Keratinocyte (primary cell): ENCODE measurements around the gene RDX.

ENCODE experiments used
- CTCF ChIP-seq, 3 experiments: IDR thresholded peaks in 1 of 3; conservative IDR thresholded peaks in 1 of 3; optimal IDR thresholded peaks in 1 of 3; 2 replicates in 2 of 3; 3 replicates in 1 of 3; pipeline versions ENCODE3 to v1.5.1; 2011; ENCODE audit warnings: low read length in 3 of 3, mild to moderate bottlenecking in 3 of 3, moderate library complexity in 2 of 3, control low read depth in 1 of 3, inconsistent platforms in 1 of 3; ENCODE audit not compliant: insufficient read depth in 2 of 3; ENCODE audit errors: extremely low read depth in 1 of 3
- EZH2 ChIP-seq: IDR thresholded peaks from one replicate; pipeline ENCODE4 v1.6.1; 2012; ENCODE audit warnings: inconsistent platforms, mild to moderate bottlenecking, low read length, moderate library complexity

GRCh38 chr11:110299006-110299785, 2.8 kb upstream of the RDX start:
- TF ChIP-seq EZH2, result no peak
- no peak for TF ChIP-seq CTCF (optimal IDR thresholded peaks at IDR 0.05 in 1 of 3, IDR thresholded peaks at IDR 0.05 in 1 of 3, conservative IDR thresholded peaks at IDR 0.05 in 1 of 3; ENCODE audit: extremely low read depth in 1 of 3, insufficient read depth in 2 of 3, low read length in 3 of 3)
